Liver (tissue), 9 donors: ENCODE results near the gene EBPL. TPM values are rescaled to one million over a fixed set of nuclear protein-coding genes. Genes with fewer than 3 reads are reported as not detected.

Experiments
- DNase-seq: peaks from one replicate; pipeline ENCODE4 v3.0.0-alpha.2; 2017; ENCODE audit warnings: low spot score
- H3K27ac ChIP-seq, 2 donors: one replicate each; pipeline ENCODE4 v1.7.0; 2013; ENCODE audit warnings: inconsistent platforms in 2 of 2, low read length in 2 of 2, control low read depth in 1 of 2, low read depth in 1 of 2, mild to moderate bottlenecking in 1 of 2
- H3K27me3 ChIP-seq, 4 donors: one replicate each; pipeline versions ENCODE4 v1.6.1 to v1.7.0; 2013; ENCODE audit warnings: low read length in 3 of 4, inconsistent platforms in 1 of 4, mild to moderate bottlenecking in 1 of 4, moderate library complexity in 1 of 4; ENCODE audit not compliant: control insufficient read depth in 4 of 4, insufficient read depth in 4 of 4
- H3K36me3 ChIP-seq, 4 donors: one replicate each; pipeline versions ENCODE4 v1.6.1 to v1.7.0; 2013; ENCODE audit warnings: low read length in 3 of 4, mild to moderate bottlenecking in 3 of 4, low read depth in 1 of 4, moderate library complexity in 1 of 4; ENCODE audit not compliant: control insufficient read depth in 4 of 4, insufficient read depth in 3 of 4
- H3K4me1 ChIP-seq, 4 donors: one replicate each; pipeline versions ENCODE4 v1.6.1 to v1.7.0; 2013; ENCODE audit warnings: low read length in 3 of 4, mild to moderate bottlenecking in 3 of 4, moderate library complexity in 1 of 4; ENCODE audit not compliant: control insufficient read depth in 4 of 4, insufficient read depth in 4 of 4
- H3K4me3 ChIP-seq, 3 donors: one replicate each; pipeline versions ENCODE4 v1.6.1 to v1.7.0; 2013; ENCODE audit warnings: low read length in 3 of 3, control low read depth in 1 of 3, low read depth in 1 of 3, mild to moderate bottlenecking in 1 of 3
- H3K9ac ChIP-seq, 2 donors: one replicate each; pipeline ENCODE4 v1.7.0; 2013; ENCODE audit warnings: low read length in 2 of 2, mild to moderate bottlenecking in 2 of 2, moderate library complexity in 2 of 2, control low read depth in 1 of 2, low read depth in 1 of 2
- H3K9me3 ChIP-seq, 4 donors: one replicate each; pipeline versions ENCODE4 v1.6.1 to v1.7.0; 2013; ENCODE audit warnings: low read length in 3 of 4; ENCODE audit not compliant: control insufficient read depth in 4 of 4
- EGR1 ChIP-seq, 2 donors: IDR thresholded peaks; 2 replicates each; pipeline ENCODE4 v1.6.1; 2016 to 2018; ENCODE audit warnings: antibody characterized with exemption in 2 of 2, low read depth in 2 of 2
- FOXA1 ChIP-seq: IDR thresholded peaks from 2 replicates; pipeline ENCODE4 v1.6.1; 2016; ENCODE audit warnings: antibody characterized with exemption
- FOXA2 ChIP-seq: IDR thresholded peaks from 2 replicates; pipeline ENCODE4 v1.6.1; 2016; ENCODE audit warnings: antibody characterized with exemption
- GABPA ChIP-seq, 2 donors: IDR thresholded peaks in 1 of 2; conservative IDR thresholded peaks in 1 of 2; 2 replicates each; pipeline ENCODE4 v1.6.1; 2016; ENCODE audit warnings: antibody characterized with exemption in 2 of 2, mild to moderate bottlenecking in 1 of 2, moderate library complexity in 1 of 2
- HNF4A ChIP-seq, 2 donors: conservative IDR thresholded peaks; 2 replicates each; pipeline ENCODE4 v1.6.1; 2016; ENCODE audit warnings: antibody characterized with exemption in 2 of 2, mild to moderate bottlenecking in 2 of 2
- HNF4G ChIP-seq: IDR thresholded peaks from 2 replicates; pipeline ENCODE4 v1.6.1; 2016; ENCODE audit warnings: antibody characterized with exemption
- JUND ChIP-seq, 2 donors: IDR thresholded peaks; 2 replicates each; pipeline ENCODE4 v1.6.1; 2016; ENCODE audit warnings: antibody characterized with exemption in 2 of 2
- MAX ChIP-seq: IDR thresholded peaks from 2 replicates; pipeline ENCODE4 v1.6.1; 2016; ENCODE audit warnings: antibody characterized with exemption
- NR2F2 ChIP-seq: IDR thresholded peaks from 2 replicates; pipeline ENCODE4 v1.6.1; 2016; ENCODE audit warnings: antibody characterized with exemption
- RAD21 ChIP-seq, 2 donors: IDR thresholded peaks; 2 replicates each; pipeline ENCODE4 v1.6.1; 2016; ENCODE audit warnings: antibody characterized with exemption in 2 of 2, mild to moderate bottlenecking in 2 of 2
- RXRA ChIP-seq, 2 donors: IDR thresholded peaks; 2 replicates each; pipeline ENCODE4 v1.6.1; 2017 to 2018; ENCODE audit warnings: antibody characterized with exemption in 2 of 2, mild to moderate bottlenecking in 1 of 2
- SP1 ChIP-seq: IDR thresholded peaks from 2 replicates; pipeline ENCODE4 v1.6.1; 2018; ENCODE audit warnings: antibody characterized with exemption, mild to moderate bottlenecking
- TAF1 ChIP-seq: conservative IDR thresholded peaks from 2 replicates; pipeline ENCODE4 v1.6.1; 2016; ENCODE audit warnings: antibody characterized with exemption, mild to moderate bottlenecking
- YY1 ChIP-seq: IDR thresholded peaks from 2 replicates; pipeline ENCODE4 v1.6.1; 2016; ENCODE audit warnings: antibody characterized with exemption, mild to moderate bottlenecking
- WGBS: extraction: QIAGEN DNeasy Blood & Tissue Kit; methylation state at CpG from one replicate; pipeline ENCODE4 v1.1.7; 2013; 5-methylcytosine and 5-hydroxymethylcytosine counted together
- polyA plus RNA-seq, 2 donors: library from polyadenylated mRNA; stranded (reverse) in 1 of 2; unstranded in 1 of 2; fragments of 200-250 nt in 1 of 2; fragments of >200 nt in 1 of 2; fragmentation: Nextera tagmentation in 1 of 2; extraction: Ambion mirVana in 1 of 2; gene quantifications; one replicate each; pipeline versions ENCODE4 v1.2.1 to v1.2.3, GENCODE V29; 2013 to 2015
- total RNA-seq, 2 donors: library from RNA; depleted of rRNA; stranded (reverse); fragments of >200 nt; gene quantifications; one replicate each; pipeline ENCODE4 v1.2.3, GENCODE V29; 2014
- TF ChIP-seq, protein P1 (sequence below): fragments of 150-350 bp; IDR thresholded peaks from 2 replicates; pipeline ENCODE4 v1.5.1; 2017; ENCODE audit warnings: improper control_type of control experiment, low read depth, low read length; ENCODE audit not compliant: missing input control
- TF ChIP-seq, protein P2 (sequence below): IDR thresholded peaks from 2 replicates; pipeline ENCODE4 v1.6.1; 2016; ENCODE audit warnings: antibody characterized with exemption
- TF ChIP-seq, protein P3 (sequence below): IDR thresholded peaks from 2 replicates; pipeline ENCODE4 v1.6.1; 2016; ENCODE audit warnings: antibody characterized with exemption, mild to moderate bottlenecking
- TF ChIP-seq, protein P4 (sequence below): IDR thresholded peaks from 2 replicates; pipeline ENCODE4 v1.6.1; 2016; ENCODE audit warnings: antibody characterized with exemption
- donor health status: healthy.
- donor health status: healthy.
- donor health status: healthy.
- donor health status: healthy.
- donor health status: healthy.

EBPL gene
- total and polyA plus RNA-seq, 4 donors: 44.3 to 122 (median 50.7) TPM

- H3K27me3 ChIP-seq: no peaks in the 10 kb centered on the region
- WGBS: 80% methylated on average over 4 of the region's 4 CpGs
- H3K9me3 ChIP-seq: no peaks in the 10 kb centered on the region
- H3K4me1 ChIP-seq: peaks cover 5 to 17% (median 10%) of the 10 kb centered on the region in 4 donors
- H3K9ac ChIP-seq: no peak overlapping the region
- no peak for DNase-seq
- no peak overlapping the region for H3K4me3 ChIP-seq
- no peak overlapping the region for H3K27ac ChIP-seq
- H3K36me3 ChIP-seq: no peaks in the 10 kb centered on the region
- TF ChIP-seq JUND (IDR thresholded peaks at IDR 0.05): no peak
- no peak for TF ChIP-seq SP1
- no peak for TF ChIP-seq RXRA (IDR thresholded peaks at IDR 0.05)
- TF ChIP-seq TAF1: no peak
- TF ChIP-seq, protein P1, sequence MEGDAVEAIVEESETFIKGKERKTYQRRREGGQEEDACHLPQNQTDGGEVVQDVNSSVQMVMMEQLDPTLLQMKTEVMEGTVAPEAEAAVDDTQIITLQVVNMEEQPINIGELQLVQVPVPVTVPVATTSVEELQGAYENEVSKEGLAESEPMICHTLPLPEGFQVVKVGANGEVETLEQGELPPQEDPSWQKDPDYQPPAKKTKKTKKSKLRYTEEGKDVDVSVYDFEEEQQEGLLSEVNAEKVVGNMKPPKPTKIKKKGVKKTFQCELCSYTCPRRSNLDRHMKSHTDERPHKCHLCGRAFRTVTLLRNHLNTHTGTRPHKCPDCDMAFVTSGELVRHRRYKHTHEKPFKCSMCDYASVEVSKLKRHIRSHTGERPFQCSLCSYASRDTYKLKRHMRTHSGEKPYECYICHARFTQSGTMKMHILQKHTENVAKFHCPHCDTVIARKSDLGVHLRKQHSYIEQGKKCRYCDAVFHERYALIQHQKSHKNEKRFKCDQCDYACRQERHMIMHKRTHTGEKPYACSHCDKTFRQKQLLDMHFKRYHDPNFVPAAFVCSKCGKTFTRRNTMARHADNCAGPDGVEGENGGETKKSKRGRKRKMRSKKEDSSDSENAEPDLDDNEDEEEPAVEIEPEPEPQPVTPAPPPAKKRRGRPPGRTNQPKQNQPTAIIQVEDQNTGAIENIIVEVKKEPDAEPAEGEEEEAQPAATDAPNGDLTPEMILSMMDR: no peak
- no peak for TF ChIP-seq HNF4A (conservative IDR thresholded peaks at IDR 0.05)
- no peak for TF ChIP-seq RAD21 (IDR thresholded peaks at IDR 0.05)
- no peak for TF ChIP-seq GABPA (IDR thresholded peaks at IDR 0.05 in 1 of 2, conservative IDR thresholded peaks at IDR 0.05 in 1 of 2)
- no peak for TF ChIP-seq MAX
- TF ChIP-seq YY1: no peak
- TF ChIP-seq FOXA1: no peak
Measured at GRCh38 chr13:49629947-49630346, 61.3 kb downstream of the EBPL start.

- H3K27me3 ChIP-seq: no peaks in the 10 kb centered on the region
- H3K9ac ChIP-seq: no peak overlapping the region
- H3K9me3 ChIP-seq: no peaks in the 10 kb centered on the region
- TF ChIP-seq HNF4A (conservative IDR thresholded peaks at IDR 0.05) (no peak), RXRA (IDR thresholded peaks at IDR 0.05) (no peak), TAF1 (no peak), SP1 (no peak), RAD21 (IDR thresholded peaks at IDR 0.05) (no peak), NR2F2 (no peak), HNF4G (no peak), FOXA2 (no peak), FOXA1 (no peak), MAX (no peak), EGR1 (IDR thresholded peaks at IDR 0.05; ENCODE audit: low read depth in 2 of 2) (no peak), YY1 (no peak), GABPA (IDR thresholded peaks at IDR 0.05 in 1 of 2, conservative IDR thresholded peaks at IDR 0.05 in 1 of 2) (no peak), JUND (IDR thresholded peaks at IDR 0.05) (no peak)
- TF ChIP-seq, protein P1: no peak
- TF ChIP-seq, protein P2, sequence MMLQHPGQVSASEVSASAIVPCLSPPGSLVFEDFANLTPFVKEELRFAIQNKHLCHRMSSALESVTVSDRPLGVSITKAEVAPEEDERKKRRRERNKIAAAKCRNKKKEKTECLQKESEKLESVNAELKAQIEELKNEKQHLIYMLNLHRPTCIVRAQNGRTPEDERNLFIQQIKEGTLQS: no peak
- TF ChIP-seq, protein P3, sequence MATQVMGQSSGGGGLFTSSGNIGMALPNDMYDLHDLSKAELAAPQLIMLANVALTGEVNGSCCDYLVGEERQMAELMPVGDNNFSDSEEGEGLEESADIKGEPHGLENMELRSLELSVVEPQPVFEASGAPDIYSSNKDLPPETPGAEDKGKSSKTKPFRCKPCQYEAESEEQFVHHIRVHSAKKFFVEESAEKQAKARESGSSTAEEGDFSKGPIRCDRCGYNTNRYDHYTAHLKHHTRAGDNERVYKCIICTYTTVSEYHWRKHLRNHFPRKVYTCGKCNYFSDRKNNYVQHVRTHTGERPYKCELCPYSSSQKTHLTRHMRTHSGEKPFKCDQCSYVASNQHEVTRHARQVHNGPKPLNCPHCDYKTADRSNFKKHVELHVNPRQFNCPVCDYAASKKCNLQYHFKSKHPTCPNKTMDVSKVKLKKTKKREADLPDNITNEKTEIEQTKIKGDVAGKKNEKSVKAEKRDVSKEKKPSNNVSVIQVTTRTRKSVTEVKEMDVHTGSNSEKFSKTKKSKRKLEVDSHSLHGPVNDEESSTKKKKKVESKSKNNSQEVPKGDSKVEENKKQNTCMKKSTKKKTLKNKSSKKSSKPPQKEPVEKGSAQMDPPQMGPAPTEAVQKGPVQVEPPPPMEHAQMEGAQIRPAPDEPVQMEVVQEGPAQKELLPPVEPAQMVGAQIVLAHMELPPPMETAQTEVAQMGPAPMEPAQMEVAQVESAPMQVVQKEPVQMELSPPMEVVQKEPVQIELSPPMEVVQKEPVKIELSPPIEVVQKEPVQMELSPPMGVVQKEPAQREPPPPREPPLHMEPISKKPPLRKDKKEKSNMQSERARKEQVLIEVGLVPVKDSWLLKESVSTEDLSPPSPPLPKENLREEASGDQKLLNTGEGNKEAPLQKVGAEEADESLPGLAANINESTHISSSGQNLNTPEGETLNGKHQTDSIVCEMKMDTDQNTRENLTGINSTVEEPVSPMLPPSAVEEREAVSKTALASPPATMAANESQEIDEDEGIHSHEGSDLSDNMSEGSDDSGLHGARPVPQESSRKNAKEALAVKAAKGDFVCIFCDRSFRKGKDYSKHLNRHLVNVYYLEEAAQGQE: no peak
- TF ChIP-seq, protein P4, sequence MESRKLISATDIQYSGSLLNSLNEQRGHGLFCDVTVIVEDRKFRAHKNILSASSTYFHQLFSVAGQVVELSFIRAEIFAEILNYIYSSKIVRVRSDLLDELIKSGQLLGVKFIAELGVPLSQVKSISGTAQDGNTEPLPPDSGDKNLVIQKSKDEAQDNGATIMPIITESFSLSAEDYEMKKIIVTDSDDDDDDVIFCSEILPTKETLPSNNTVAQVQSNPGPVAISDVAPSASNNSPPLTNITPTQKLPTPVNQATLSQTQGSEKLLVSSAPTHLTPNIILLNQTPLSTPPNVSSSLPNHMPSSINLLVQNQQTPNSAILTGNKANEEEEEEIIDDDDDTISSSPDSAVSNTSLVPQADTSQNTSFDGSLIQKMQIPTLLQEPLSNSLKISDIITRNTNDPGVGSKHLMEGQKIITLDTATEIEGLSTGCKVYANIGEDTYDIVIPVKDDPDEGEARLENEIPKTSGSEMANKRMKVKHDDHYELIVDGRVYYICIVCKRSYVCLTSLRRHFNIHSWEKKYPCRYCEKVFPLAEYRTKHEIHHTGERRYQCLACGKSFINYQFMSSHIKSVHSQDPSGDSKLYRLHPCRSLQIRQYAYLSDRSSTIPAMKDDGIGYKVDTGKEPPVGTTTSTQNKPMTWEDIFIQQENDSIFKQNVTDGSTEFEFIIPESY: no peak
- no peak overlapping the region for H3K4me3 ChIP-seq
- H3K4me1 ChIP-seq: peaks cover 5 to 21% (median 11%) of the 10 kb centered on the region in 4 donors
- H3K27ac ChIP-seq: no peak overlapping the region
- DNase-seq: no peak
- 74% methylated on average over 8 of the region's 8 CpGs for WGBS
- H3K36me3 ChIP-seq: no peaks in the 10 kb centered on the region
Measured at GRCh38 chr13:49629196-49629938, 61.9 kb downstream of the EBPL start.
